Brain (organoid and tissue), 1 donor: Measurements from ENCODE around the gene QPRT. TPM values are rescaled to one million over a fixed set of nuclear protein-coding genes. Genes with fewer than 3 reads are reported as not detected.

Source experiments
- polyA plus RNA-seq: library from polyadenylated mRNA; stranded (reverse); fragments of 350-450 nt; fragmentation: Illumina TruSeq; extraction: RNeasy Lipid Tissue Mini Kit (QIAGEN cat#74804); gene quantifications from one replicate; pipeline ENCODE4 v1.2.3, GENCODE V29; 2015; ENCODE audit warnings: low read depth, low replicate concordance; ENCODE audit not compliant: insufficient read depth

The QPRT gene
- polyA plus RNA-seq, 1 donor from 2014 or later = 9.4 TPM

Other genes starting within 250 kb of the QPRT start
- gene BOLA2, start 224.8 kb upstream of the QPRT start, polyA plus RNA-seq = 16.9 TPM
- gene SLX1B, start 224.6 kb upstream of the QPRT start, polyA plus RNA-seq = 57.2 TPM
- 3.4 TPM for gene SULT1A4, start 219.3 kb upstream of the QPRT start, polyA plus RNA-seq
- 8.4 TPM for gene NPIPB12, start 172.8 kb upstream of the QPRT start, polyA plus RNA-seq
- 0.37 TPM for gene SPN, start 15.9 kb upstream of the QPRT start, polyA plus RNA-seq
- gene C16orf54, start 66.8 kb downstream of the QPRT start, polyA plus RNA-seq = 0.15 TPM
- not detected for gene ZG16, start 99.1 kb downstream of the QPRT start, polyA plus RNA-seq
- 129 TPM for gene KIF22, start 111.6 kb downstream of the QPRT start, polyA plus RNA-seq
- 626 TPM for gene MAZ, start 127.3 kb downstream of the QPRT start, polyA plus RNA-seq
- 55.1 TPM for gene PRRT2, start 133.0 kb downstream of the QPRT start, polyA plus RNA-seq
- gene PAGR1, start 137.0 kb downstream of the QPRT start, polyA plus RNA-seq = 57.0 TPM
- gene MVP, start 141.3 kb downstream of the QPRT start, polyA plus RNA-seq = 31.7 TPM
- gene CDIPT, start 184.0 kb downstream of the QPRT start, polyA plus RNA-seq = 200 TPM
- gene SEZ6L2, start 220.4 kb downstream of the QPRT start, polyA plus RNA-seq = 187 TPM
- 115 TPM for gene ASPHD1, start 221.3 kb downstream of the QPRT start, polyA plus RNA-seq
- 61.7 TPM for gene KCTD13, start 247.0 kb downstream of the QPRT start, polyA plus RNA-seq